ENCODE measurements around the gene USP31. TPM values are rescaled to one million over a fixed set of nuclear protein-coding genes. Genes with fewer than 3 reads are reported as not detected.

USP31 gene
- total and polyA plus RNA-seq, 2 experiments from 2014 or later = 5.1 to 7.1 TPM

DNA sequence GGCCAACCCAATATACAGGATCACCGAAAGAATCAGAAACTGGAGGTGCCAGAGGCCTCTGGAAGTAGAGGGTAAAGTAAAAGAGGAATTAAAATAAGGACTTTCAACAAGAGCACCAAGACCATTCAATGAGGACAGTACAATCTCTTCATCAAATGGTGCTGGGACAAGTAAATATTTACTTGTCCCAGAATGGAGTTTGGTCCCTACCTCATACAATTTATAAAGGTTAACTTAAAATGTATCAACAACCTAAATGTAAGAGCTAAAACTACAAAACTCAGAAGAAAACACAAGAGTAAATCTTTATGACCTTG is 56.5 kb downstream of the USP31 start:
- no peak for DNase-seq (ENCODE audit: low read depth in 1 of 2, low spot score in 1 of 2)
- no peaks in the 10 kb centered on the region for H3K9me3 ChIP-seq (ENCODE audit: low read depth)
- H3K4me1 ChIP-seq (ENCODE audit: low read depth) = no peaks in the 10 kb centered on the region
- H3K27ac ChIP-seq = no peak overlapping the region
- peaks cover 4% of the 10 kb centered on the region for H3K36me3 ChIP-seq
- TF ChIP-seq, protein P1, sequence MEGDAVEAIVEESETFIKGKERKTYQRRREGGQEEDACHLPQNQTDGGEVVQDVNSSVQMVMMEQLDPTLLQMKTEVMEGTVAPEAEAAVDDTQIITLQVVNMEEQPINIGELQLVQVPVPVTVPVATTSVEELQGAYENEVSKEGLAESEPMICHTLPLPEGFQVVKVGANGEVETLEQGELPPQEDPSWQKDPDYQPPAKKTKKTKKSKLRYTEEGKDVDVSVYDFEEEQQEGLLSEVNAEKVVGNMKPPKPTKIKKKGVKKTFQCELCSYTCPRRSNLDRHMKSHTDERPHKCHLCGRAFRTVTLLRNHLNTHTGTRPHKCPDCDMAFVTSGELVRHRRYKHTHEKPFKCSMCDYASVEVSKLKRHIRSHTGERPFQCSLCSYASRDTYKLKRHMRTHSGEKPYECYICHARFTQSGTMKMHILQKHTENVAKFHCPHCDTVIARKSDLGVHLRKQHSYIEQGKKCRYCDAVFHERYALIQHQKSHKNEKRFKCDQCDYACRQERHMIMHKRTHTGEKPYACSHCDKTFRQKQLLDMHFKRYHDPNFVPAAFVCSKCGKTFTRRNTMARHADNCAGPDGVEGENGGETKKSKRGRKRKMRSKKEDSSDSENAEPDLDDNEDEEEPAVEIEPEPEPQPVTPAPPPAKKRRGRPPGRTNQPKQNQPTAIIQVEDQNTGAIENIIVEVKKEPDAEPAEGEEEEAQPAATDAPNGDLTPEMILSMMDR (IDR thresholded peaks at IDR 0.05; ENCODE audit: low read depth, low read length) = no peak
- no peak overlapping the region for H3K4me3 ChIP-seq
- no peaks in the 10 kb centered on the region for H3K27me3 ChIP-seq

DNA sequence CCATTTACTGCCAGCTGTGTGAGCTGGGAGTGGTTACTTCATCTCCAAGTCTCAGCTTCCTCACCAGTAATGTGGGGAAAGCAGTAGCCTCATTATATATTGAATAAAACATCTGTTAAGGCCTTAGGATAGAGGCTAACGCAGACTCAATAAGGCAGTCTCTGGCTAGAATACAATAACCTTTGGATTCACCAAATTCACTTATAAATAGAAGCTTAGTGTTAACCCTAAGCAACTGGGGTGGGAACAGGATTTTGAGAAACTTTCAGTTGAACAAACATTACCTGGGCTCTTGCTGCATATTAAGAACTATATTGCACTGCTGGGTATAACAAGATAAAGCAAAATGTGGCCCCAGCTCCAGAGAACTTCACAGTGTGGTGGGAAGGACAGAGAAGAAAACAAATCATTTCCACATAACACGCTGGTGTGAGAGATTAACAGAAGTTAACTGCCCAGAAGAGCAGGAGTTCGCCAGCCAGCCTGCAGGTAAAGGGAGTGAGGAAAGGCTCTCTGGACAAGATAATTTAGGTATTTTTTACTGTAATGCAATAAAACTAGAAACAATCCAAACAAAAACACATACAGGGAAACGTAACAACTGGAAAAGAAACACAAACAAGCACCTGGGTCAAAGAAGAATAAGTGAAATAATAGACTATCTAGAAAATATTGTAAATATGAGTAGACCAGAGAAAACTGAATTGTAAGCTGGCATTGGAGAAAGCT is 57.0 kb downstream of the USP31 start:
- peaks cover 4% of the 10 kb centered on the region for H3K36me3 ChIP-seq
- TF ChIP-seq, protein P1 (IDR thresholded peaks at IDR 0.05; ENCODE audit: low read depth, low read length) = no peak
- H3K4me3 ChIP-seq = no peak overlapping the region
- no peaks in the 10 kb centered on the region for H3K27me3 ChIP-seq
- H3K9me3 ChIP-seq (ENCODE audit: low read depth) = no peaks in the 10 kb centered on the region
- H3K4me1 ChIP-seq (ENCODE audit: low read depth) = no peaks in the 10 kb centered on the region
- no peak for DNase-seq (ENCODE audit: low read depth in 1 of 2, low spot score in 1 of 2)
- no peak overlapping the region for H3K27ac ChIP-seq

DNA sequence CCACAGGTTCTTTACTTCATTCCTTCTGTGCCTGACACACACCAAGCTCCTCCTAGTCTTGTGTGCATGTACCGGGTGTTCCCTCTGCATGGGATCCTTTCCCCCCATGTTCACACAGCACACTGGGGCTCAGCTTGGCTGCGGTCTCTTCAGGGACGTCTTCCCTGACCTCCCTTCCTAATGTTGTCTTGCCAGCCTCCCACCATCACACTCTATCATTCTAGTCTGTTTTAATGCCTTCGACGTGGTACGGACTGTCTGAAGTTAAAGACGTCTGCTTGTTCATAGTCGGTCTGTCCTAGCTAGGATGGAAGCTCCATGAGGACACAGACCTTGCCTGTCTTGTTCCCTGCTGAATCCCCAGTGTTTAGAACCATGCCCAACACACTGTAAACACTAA is 60.1 kb downstream of the USP31 start:
- TF ChIP-seq, protein P1 (IDR thresholded peaks at IDR 0.05; ENCODE audit: low read depth, low read length) = no peak
- no peaks in the 10 kb centered on the region for H3K27me3 ChIP-seq
- H3K27ac ChIP-seq = no peak overlapping the region
- no peaks in the 10 kb centered on the region for H3K9me3 ChIP-seq (ENCODE audit: low read depth)
- no peaks in the 10 kb centered on the region for H3K4me1 ChIP-seq (ENCODE audit: low read depth)
- H3K4me3 ChIP-seq = no peak overlapping the region
- H3K36me3 ChIP-seq = peaks cover 4% of the 10 kb centered on the region
- DNase-seq (ENCODE audit: low read depth in 1 of 2, low spot score in 1 of 2) = no peak

DNA sequence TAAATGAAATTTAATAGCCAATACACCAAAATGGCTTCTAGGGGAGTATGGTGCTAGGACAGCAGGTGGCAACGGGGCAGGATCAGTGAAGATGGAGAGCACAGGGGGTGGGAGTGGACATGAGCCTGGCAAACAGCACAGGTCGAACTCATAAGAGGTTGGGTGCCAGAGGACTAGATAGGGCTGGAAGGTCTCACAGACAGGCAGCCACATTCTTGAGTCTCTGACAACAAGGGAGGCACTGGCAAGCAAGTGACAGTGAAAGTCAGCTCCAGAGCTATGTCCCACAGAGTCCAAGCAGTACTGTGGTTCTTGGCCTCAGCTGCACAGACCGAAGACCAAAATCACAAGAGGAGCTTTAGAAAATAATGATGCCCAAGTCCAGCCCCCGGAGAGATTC is 61.2 kb downstream of the USP31 start:
- H3K36me3 ChIP-seq = peaks cover 4% of the 10 kb centered on the region
- H3K4me1 ChIP-seq (ENCODE audit: low read depth) = no peaks in the 10 kb centered on the region
- no peak overlapping the region for H3K27ac ChIP-seq
- DNase-seq (ENCODE audit: low read depth in 1 of 2, low spot score in 1 of 2) = no peak
- H3K9me3 ChIP-seq (ENCODE audit: low read depth) = no peaks in the 10 kb centered on the region
- H3K4me3 ChIP-seq = no peak overlapping the region
- no peaks in the 10 kb centered on the region for H3K27me3 ChIP-seq
- TF ChIP-seq, protein P1 (IDR thresholded peaks at IDR 0.05; ENCODE audit: low read depth, low read length) = no peak

DNA sequence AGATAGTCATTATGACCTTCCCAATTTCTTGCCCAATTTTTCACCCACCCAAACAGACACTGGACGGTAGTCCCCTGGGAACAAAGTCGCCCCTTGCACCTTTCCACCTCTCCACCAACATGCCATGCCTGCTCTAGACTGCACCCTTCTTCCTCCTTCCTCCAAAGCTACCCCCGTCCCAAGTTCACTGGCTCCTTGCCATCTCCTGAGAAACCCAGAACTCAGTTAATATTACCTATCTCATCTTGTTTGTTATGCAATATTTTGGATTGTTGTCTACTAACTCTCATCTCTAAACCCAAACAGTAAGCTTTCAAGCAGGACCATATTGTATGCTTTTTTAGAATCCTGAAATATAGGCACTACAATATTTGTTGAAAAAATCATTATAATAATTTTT is 63.3 kb downstream of the USP31 start:
- Histone ChIP-seq H3K4me1 (ENCODE audit: low read depth) (no peaks in the 10 kb centered on the region), H3K9me3 (ENCODE audit: low read depth) (no peaks in the 10 kb centered on the region), H3K27me3 (no peaks in the 10 kb centered on the region), H3K27ac (no peak overlapping the region), H3K4me3 (no peak overlapping the region), H3K36me3 (peaks cover 4% of the 10 kb centered on the region)
- DNase-seq (ENCODE audit: low read depth in 1 of 2, low spot score in 1 of 2) = no peak
- TF ChIP-seq, protein P1 (IDR thresholded peaks at IDR 0.05; ENCODE audit: low read depth, low read length) = no peak

All from cardiac muscle cell (in vitro differentiated cells and primary cell).